Measurements from ENCODE around the gene UST. TPM values are rescaled to one million over a fixed set of nuclear protein-coding genes. Genes with fewer than 3 reads are reported as not detected.

UST gene
- total RNA-seq, 4 donors from 2014 or later = 13.5 to 47.1 (median 33.0) TPM

DNA sequence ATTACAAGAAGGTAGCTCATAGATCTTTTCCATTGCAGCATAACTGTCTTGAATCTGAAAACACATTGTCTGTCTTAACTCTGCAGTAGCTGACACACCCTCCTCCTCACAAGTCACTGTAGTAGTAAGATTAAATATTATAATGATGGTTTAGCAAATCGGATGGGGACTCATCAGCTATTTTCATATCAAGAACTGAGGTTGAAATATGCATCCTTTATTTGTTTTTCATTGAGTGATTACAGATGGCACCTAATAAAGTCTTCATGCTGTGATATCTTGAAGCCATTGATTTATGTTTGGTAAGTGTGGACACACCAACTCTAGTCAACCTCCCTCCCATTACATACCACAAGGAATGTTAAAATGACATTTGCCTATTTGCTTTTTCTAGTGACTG, 303.3 kb downstream of the UST start:
- H3K27ac ChIP-seq = no peak overlapping the region
- DNase-seq (ENCODE audit: low spot score in 2 of 2) = no peak
- no peaks in the 10 kb centered on the region for H3K27me3 ChIP-seq
- H3K4me1 ChIP-seq = peaks cover 0 to 15% (median 10%) of the 10 kb centered on the region in 4 donors
- H3K9me3 ChIP-seq = no peaks in the 10 kb centered on the region
- WGBS, 2 donors = 73 to 95% methylated on average over 1 of the region's 1 CpG
- TF ChIP-seq POLR2A (IDR thresholded peaks at IDR 0.05) (no peak), EP300 (IDR thresholded peaks at IDR 0.05) (no peak)
- TF ChIP-seq, protein P1, sequence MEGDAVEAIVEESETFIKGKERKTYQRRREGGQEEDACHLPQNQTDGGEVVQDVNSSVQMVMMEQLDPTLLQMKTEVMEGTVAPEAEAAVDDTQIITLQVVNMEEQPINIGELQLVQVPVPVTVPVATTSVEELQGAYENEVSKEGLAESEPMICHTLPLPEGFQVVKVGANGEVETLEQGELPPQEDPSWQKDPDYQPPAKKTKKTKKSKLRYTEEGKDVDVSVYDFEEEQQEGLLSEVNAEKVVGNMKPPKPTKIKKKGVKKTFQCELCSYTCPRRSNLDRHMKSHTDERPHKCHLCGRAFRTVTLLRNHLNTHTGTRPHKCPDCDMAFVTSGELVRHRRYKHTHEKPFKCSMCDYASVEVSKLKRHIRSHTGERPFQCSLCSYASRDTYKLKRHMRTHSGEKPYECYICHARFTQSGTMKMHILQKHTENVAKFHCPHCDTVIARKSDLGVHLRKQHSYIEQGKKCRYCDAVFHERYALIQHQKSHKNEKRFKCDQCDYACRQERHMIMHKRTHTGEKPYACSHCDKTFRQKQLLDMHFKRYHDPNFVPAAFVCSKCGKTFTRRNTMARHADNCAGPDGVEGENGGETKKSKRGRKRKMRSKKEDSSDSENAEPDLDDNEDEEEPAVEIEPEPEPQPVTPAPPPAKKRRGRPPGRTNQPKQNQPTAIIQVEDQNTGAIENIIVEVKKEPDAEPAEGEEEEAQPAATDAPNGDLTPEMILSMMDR (IDR thresholded peaks at IDR 0.05) = no peak
- H3K4me3 ChIP-seq = no peak overlapping the region
- no peaks in the 10 kb centered on the region for H3K36me3 ChIP-seq

DNA sequence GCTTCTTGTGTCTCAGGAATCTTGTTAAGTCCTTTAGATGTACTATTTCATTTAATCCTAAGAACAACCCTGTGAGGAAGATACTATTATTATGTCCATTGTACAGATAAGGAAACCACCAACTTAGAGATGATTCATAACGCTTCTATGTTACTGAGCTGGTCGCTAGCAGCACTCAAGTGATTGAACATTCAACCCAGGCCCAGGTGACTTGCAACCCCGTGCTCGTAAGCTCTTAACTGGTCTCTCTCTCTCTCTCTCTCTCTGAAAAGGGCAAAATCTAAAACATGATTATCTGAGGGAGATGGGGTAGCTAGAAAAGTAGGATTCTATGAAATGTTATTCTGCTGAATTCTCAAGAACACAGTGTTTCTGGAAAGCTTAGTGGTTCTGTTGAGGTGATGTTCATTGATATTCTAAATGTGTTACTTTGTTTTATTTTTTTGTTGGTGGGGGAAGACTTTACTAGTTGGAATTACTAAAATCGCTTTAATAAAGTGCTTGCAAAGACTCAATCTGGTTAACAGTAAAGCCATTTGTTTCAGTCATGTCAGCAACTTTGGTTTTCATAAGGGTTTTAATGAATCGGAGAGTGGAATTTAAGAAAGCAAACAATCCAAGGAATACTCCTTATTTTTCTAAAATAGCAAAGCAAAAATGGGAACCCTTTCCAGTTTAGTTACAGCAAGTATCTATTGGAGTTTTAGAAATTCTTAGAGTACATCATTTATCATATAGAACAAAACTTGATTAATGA, 305.7 kb downstream of the UST start:
- H3K27me3 ChIP-seq = no peaks in the 10 kb centered on the region
- H3K4me1 ChIP-seq = peaks cover 0 to 2% (median under 1%) of the 10 kb centered on the region in 4 donors
- no peaks in the 10 kb centered on the region for H3K9me3 ChIP-seq
- H3K4me3 ChIP-seq = no peak overlapping the region
- TF ChIP-seq EP300 (IDR thresholded peaks at IDR 0.05) (no peak), POLR2A (IDR thresholded peaks at IDR 0.05) (no peak)
- TF ChIP-seq, protein P1 (IDR thresholded peaks at IDR 0.05) = no peak
- DNase-seq (ENCODE audit: low spot score in 2 of 2) = no peak
- 80 to 82% methylated on average over 6 of the region's 6 CpGs for WGBS, 2 donors
- H3K27ac ChIP-seq = no peak overlapping the region
- no peaks in the 10 kb centered on the region for H3K36me3 ChIP-seq

- DNase-seq (ENCODE audit: low spot score in 2 of 2) = no peak
- whole genome bisulfite sequencing, 2 donors = 95 to 98% methylated on average over 4 of the region's 4 CpGs
- no peaks in the 10 kb centered on the region for H3K36me3 ChIP-seq
- no peaks in the 10 kb centered on the region for H3K27me3 ChIP-seq
- H3K4me3 ChIP-seq = no peak overlapping the region
- TF ChIP-seq, protein P1 (IDR thresholded peaks at IDR 0.05) = no peak
- TF ChIP-seq POLR2A (IDR thresholded peaks at IDR 0.05) (no peak), EP300 (IDR thresholded peaks at IDR 0.05) (no peak)
- H3K27ac ChIP-seq = no peak overlapping the region
- peaks cover 0 to 1% (median 0%) of the 10 kb centered on the region in 4 donors for H3K4me1 ChIP-seq
- H3K9me3 ChIP-seq = no peaks in the 10 kb centered on the region
Measured at GRCh38 chr6:149053848-149054558, 307.2 kb downstream of the UST start.

- Histone ChIP-seq H3K4me3 (no peak overlapping the region), H3K4me1 (peaks cover 0 to 8% (median 0%) of the 10 kb centered on the region in 4 donors), H3K27ac (no peak overlapping the region), H3K36me3 (no peaks in the 10 kb centered on the region), H3K9me3 (no peaks in the 10 kb centered on the region), H3K27me3 (no peaks in the 10 kb centered on the region)
- WGBS, 2 donors = 68 to 73% methylated on average over 8 of the region's 8 CpGs
- TF ChIP-seq EP300 (IDR thresholded peaks at IDR 0.05) = no peak
- no peak for TF ChIP-seq POLR2A (IDR thresholded peaks at IDR 0.05)
- TF ChIP-seq, protein P1 (IDR thresholded peaks at IDR 0.05) = no peak
- no peak for DNase-seq (ENCODE audit: low spot score in 2 of 2)
Measured at GRCh38 chr6:149054559-149055194, 307.8 kb downstream of the UST start.
